Ascending aorta (tissue), 2 donors: ENCODE measurements around the gene SELENON. TPM values are rescaled to one million over a fixed set of nuclear protein-coding genes. Genes with fewer than 3 reads are reported as not detected.
A peak's percentile ranks its signal among the peaks of the same experiment; 100 is the strongest.

Experiments used
- DNase-seq, 2 donors: peaks; one replicate each; pipeline ENCODE4 v3.0.0-alpha.2; 2019; ENCODE audit warnings: low spot score in 2 of 2
- H3K27ac ChIP-seq, 2 donors: fragments of 200-600 bp; sonication (generic); one replicate each; pipeline ENCODE4 v1.5.1; 2016 to 2017; ENCODE audit warnings: mild to moderate bottlenecking in 1 of 2
- H3K27me3 ChIP-seq: fragments of 200-600 bp; sonication (generic); one replicate; pipeline ENCODE4 v1.5.1; 2017
- H3K36me3 ChIP-seq, 2 donors: fragments of 200-600 bp; sonication (generic); one replicate each; pipeline ENCODE4 v1.5.1; 2016
- H3K4me1 ChIP-seq, 2 donors: fragments of 200-600 bp; sonication (generic); one replicate each; pipeline ENCODE4 v1.5.1; 2016 to 2017; ENCODE audit warnings: mild to moderate bottlenecking in 1 of 2
- H3K4me3 ChIP-seq, 2 donors: fragments of 200-600 bp; sonication (generic); one replicate each; pipeline ENCODE4 v1.5.1; 2016 to 2017; ENCODE audit warnings: mild to moderate bottlenecking in 1 of 2
- H3K9me3 ChIP-seq, 2 donors: fragments of 200-600 bp; sonication (generic); one replicate each; pipeline ENCODE4 v1.5.1; 2016
- intact Hi-C: fragments of 100-400 bp; cut with DNase I; formaldehyde crosslinking; loops from one replicate; pipeline ENCODE4 v1.15.1; 2023
- total RNA-seq: library from RNA; depleted of rRNA; stranded (reverse); fragments of >200 nt; gene quantifications from one replicate; pipeline ENCODE4 v1.1.0, GENCODE V29; 2016
- TF ChIP-seq, protein P1 (sequence below), 3 experiments: fragments of 200-600 bp in 2 of 3; fragments of 450-650 bp in 1 of 3; sonication (generic) in 2 of 3; IDR thresholded peaks; one replicate each; pipeline ENCODE4 v1.5.1; 2016 to 2019; ENCODE audit warnings: antibody characterized with exemption in 3 of 3, mild to moderate bottlenecking in 1 of 3, moderate library complexity in 1 of 3

SELENON gene
- total RNA-seq, 1 donor from 2014 or later, result 208 TPM

GRCh38 chr1:25864434-25864833 lies 64.4 kb downstream of the SELENON start:
- Histone ChIP-seq H3K27me3 (no peaks in the 10 kb centered on the region), H3K4me1 (no peaks in the 10 kb centered on the region), H3K4me3 (no peak overlapping the region), H3K36me3 (peaks cover 5 to 10% of the 10 kb centered on the region in 2 donors), H3K9me3 (no peaks in the 10 kb centered on the region), H3K27ac (no peak overlapping the region)
- intact Hi-C loops, result no loop called here
- peak in 1 of 2 donors; percentile 37 for DNase-seq
- TF ChIP-seq, protein P1, sequence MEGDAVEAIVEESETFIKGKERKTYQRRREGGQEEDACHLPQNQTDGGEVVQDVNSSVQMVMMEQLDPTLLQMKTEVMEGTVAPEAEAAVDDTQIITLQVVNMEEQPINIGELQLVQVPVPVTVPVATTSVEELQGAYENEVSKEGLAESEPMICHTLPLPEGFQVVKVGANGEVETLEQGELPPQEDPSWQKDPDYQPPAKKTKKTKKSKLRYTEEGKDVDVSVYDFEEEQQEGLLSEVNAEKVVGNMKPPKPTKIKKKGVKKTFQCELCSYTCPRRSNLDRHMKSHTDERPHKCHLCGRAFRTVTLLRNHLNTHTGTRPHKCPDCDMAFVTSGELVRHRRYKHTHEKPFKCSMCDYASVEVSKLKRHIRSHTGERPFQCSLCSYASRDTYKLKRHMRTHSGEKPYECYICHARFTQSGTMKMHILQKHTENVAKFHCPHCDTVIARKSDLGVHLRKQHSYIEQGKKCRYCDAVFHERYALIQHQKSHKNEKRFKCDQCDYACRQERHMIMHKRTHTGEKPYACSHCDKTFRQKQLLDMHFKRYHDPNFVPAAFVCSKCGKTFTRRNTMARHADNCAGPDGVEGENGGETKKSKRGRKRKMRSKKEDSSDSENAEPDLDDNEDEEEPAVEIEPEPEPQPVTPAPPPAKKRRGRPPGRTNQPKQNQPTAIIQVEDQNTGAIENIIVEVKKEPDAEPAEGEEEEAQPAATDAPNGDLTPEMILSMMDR (IDR thresholded peaks at IDR 0.05), result no peak

- H3K4me3 ChIP-seq, result no peak overlapping the region
- no peak for DNase-seq
- TF ChIP-seq, protein P1 (IDR thresholded peaks at IDR 0.05), result no peak
- H3K27ac ChIP-seq, result no peak overlapping the region
- H3K36me3 ChIP-seq, result peaks cover 5 to 10% of the 10 kb centered on the region in 2 donors
- intact Hi-C loops, result no loop called here
- H3K4me1 ChIP-seq, result no peaks in the 10 kb centered on the region
- no peaks in the 10 kb centered on the region for H3K9me3 ChIP-seq
- no peaks in the 10 kb centered on the region for H3K27me3 ChIP-seq
Observed at GRCh38 chr1:25866288-25866687, 66.3 kb downstream of the SELENON start.

GRCh38 chr1:25867210-25867991 lies 67.4 kb downstream of the SELENON start:
- no peaks in the 10 kb centered on the region for H3K9me3 ChIP-seq
- DNase-seq, result no peak

More at GRCh38 chr1:25867210-25867991, 67.4 kb downstream of the SELENON start:
- Histone ChIP-seq H3K36me3 (peaks cover 4 to 10% of the 10 kb centered on the region in 2 donors), H3K4me3 (no peak overlapping the region), H3K27me3 (no peaks in the 10 kb centered on the region), H3K4me1 (no peaks in the 10 kb centered on the region), H3K27ac (no peak overlapping the region)
- intact Hi-C loops, result no loop called here
- TF ChIP-seq, protein P1 (IDR thresholded peaks at IDR 0.05), result no peak

Other genes with a start within 250 kb of the SELENON start
- gene MAN1C1, start 183.4 kb upstream of the SELENON start, total RNA-seq, result 14.3 TPM
- 20.9 TPM for gene MTFR1L, start 19.8 kb downstream of the SELENON start, total RNA-seq
- not detected for gene AUNIP, start 59.3 kb downstream of the SELENON start, total RNA-seq
- 6.9 TPM for gene PAQR7, start 75.5 kb downstream of the SELENON start, total RNA-seq
- gene STMN1, start 106.2 kb downstream of the SELENON start, total RNA-seq, result 16.8 TPM
- 1.3 TPM for gene PAFAH2, start 197.9 kb downstream of the SELENON start, total RNA-seq
- gene EXTL1, start 221.6 kb downstream of the SELENON start, total RNA-seq, result 0.85 TPM
- gene SLC30A2, start 245.9 kb downstream of the SELENON start, total RNA-seq, result not detected